GM19467 (cell line): Measurements from ENCODE around the gene CFAP210.
"Not testable (repeated sequence)": the region's sequence is repeated elsewhere in the genome, so short reads cannot be mapped to it uniquely, and the experiment has no call there.

Source experiments
- ATAC-seq: cut with Tn5 transposase; IDR thresholded peaks from one replicate; pipeline ENCODE4 v1.9.1; 2021; ENCODE audit warnings: mild to moderate bottlenecking, moderate library complexity; ENCODE audit not compliant: unreplicated experiment

CFAP210 gene

GRCh38 chr2:169636440-169637097, 57.6 kb downstream of the CFAP210 start:
- no peak for ATAC-seq

DNA sequence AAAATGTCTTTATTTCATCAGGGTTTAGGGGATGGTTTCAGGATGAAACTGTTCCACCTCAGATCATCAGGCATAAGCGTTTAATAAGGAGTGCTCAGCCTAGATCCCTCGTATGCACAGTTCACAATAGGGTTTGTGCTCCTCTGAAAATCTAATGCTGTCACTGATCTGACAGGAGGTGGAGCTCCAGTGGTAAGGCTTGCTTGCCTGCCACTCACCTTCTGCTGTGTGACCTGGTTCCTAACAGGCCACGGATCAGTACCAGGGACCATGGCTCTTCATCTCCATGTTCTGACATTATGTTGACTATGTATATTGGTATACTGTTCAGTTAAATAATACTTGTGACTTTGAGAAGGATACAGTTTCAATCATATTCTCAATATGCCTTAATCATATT, 68.4 kb downstream of the CFAP210 start:
- no peak for ATAC-seq

GRCh38 chr2:169623235-169623634, 71.0 kb downstream of the CFAP210 start:
- ATAC-seq: no peak

GRCh38 chr2:169620509-169620908, 73.7 kb downstream of the CFAP210 start:
- ATAC-seq: no peak

- no peak for ATAC-seq
These were observed 74.3 kb downstream of the CFAP210 start for GRCh38 chr2:169619946-169620345.

- ATAC-seq: not testable (repeated sequence)
These were observed 78.2 kb downstream of the CFAP210 start for GRCh38 chr2:169615982-169616381.

GRCh38 chr2:169613876-169614275, 80.3 kb downstream of the CFAP210 start:
- ATAC-seq: no peak

DNA sequence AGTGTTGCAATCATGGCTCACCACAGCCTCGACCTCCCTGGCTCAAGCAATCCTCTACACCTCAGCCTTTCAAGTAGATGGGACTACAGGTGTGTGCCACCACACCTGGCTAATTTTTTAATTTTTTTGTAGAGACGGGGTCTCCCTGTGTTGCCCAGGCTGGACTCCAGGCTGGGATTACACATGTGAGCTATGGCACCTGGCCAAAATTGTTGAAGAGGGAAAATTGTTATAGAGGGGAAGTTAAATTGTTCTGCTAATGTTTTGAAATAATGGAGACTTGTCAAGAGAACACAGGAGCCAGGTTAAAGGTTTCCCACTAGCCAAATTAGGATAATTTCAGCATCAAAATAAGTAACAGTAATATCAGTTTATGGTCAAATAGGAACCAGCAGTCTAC, 84.9 kb downstream of the CFAP210 start:
- ATAC-seq: no peak

DNA sequence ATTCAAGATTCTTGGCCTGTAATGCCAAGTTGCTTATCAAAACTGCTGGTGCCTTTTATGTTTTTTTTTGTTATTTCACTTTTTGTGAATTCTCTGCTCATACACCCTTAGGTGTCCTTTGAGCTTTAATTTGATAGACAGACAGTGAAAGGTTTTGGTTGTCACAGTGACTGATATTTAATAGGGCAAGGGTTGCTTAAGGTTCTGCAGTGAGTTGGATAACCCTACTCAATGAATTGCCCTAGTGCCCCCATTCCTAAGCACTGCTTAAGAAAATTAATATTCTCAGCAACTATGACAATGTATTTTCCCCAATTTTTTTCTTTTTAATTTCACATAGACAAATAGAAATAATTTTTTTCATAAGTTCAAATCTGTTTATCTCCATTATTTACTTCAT, 94.6 kb downstream of the CFAP210 start:
- ATAC-seq: no peak

DNA sequence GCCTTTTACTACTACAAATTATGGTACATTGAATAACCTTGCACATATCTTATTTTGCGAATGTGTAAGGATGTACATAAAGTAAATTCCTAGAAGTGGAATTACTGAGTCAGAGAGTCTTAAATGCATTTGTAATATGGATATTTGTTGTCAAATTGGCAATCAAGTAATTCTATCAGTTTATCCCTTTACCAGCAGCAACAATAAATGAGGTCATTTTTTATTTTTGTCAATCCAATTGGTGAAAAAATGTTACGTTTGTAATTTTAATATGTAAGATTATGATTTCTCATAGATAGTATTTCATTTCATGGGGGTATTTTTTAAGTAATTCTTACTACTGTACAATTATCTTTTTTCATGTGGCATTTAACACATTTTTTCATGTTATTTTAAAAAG, 95.2 kb downstream of the CFAP210 start:
- no peak for ATAC-seq

DNA sequence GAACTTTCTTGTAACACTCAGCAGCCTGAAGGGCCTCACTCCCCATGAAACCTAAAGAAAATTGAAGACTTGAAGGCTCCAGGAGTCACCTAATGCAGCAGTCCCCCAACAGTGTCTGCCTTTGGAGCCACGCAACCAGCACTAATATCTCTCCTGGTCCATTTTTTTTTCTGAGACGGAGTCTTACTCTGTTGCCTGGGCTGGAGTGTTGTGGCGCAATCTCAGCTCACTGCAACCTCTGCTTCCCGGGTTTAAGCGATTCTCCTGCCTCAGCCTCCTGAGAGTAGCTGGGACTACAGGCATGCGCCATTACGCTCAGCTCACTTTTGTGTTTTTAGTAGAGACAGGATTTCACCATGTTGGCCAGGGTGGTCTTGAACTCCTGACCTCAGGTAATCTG, 97.7 kb downstream of the CFAP210 start:
- ATAC-seq: not testable (repeated sequence)
